ENCODE measurements around the gene CEPT1.
A peak's percentile ranks its signal among the peaks of the same experiment; 100 is the strongest.

- TF ChIP-seq POLR2AphosphoS5 (IDR thresholded peaks at IDR 0.05) (peak in 1 of 3 donors; percentile 4), CTCF (IDR thresholded peaks at IDR 0.05) (no peak), EP300 (IDR thresholded peaks at IDR 0.05) (no peak), POLR2A (IDR thresholded peaks at IDR 0.05) (no peak)
These were observed 52.9 kb downstream of the CEPT1 start for GRCh38 chr1:111192658-111193519.
